Upper lobe of left lung (tissue), 6 donors: ENCODE measurements around the gene MBOAT7. TPM values are rescaled to one million over a fixed set of nuclear protein-coding genes. Genes with fewer than 3 reads are reported as not detected.
A peak's percentile ranks its signal among the peaks of the same experiment; 100 is the strongest.

Experiments used
- ATAC-seq, 2 donors: fragments of 200-7000 bp; cut with Tn5 transposase; one replicate each; pipeline ENCODE4 v1.9.1; 2022; ENCODE audit warnings: mild to moderate bottlenecking in 2 of 2, moderate library complexity in 2 of 2; ENCODE audit not compliant: low FRiP score in 2 of 2
- DNase-seq, 2 donors: peaks; one replicate each; pipeline ENCODE4 v3.0.0-alpha.2; 2019 to 2020
- H3K27ac ChIP-seq, 4 donors: fragments of 200-600 bp; sonication (generic); one replicate each; pipeline ENCODE4 v1.5.1; 2016 to 2019
- H3K27me3 ChIP-seq, 4 donors: fragments of 200-600 bp; sonication (generic); one replicate each; pipeline ENCODE4 v1.5.1; 2017 to 2019
- H3K36me3 ChIP-seq, 4 donors: fragments of 200-600 bp; sonication (generic); one replicate each; pipeline ENCODE4 v1.5.1; 2016 to 2019
- H3K4me1 ChIP-seq, 4 donors: fragments of 200-600 bp; sonication (generic); one replicate each; pipeline ENCODE4 v1.5.1; 2018 to 2019
- H3K4me3 ChIP-seq, 4 donors: fragments of 200-600 bp; sonication (generic); one replicate each; pipeline ENCODE4 v1.5.1; 2017 to 2019; ENCODE audit warnings: mild to moderate bottlenecking in 2 of 4, moderate library complexity in 1 of 4
- H3K9me3 ChIP-seq, 4 donors: fragments of 200-600 bp; sonication (generic); one replicate each; pipeline ENCODE4 v1.5.1; 2018 to 2019
- CTCF ChIP-seq, 6 experiments: fragments of 450-650 bp in 4 of 6; fragments of 200-600 bp in 2 of 6; sonication (generic) in 2 of 6; IDR thresholded peaks; one replicate each; pipeline ENCODE4 v1.5.1; 2016 to 2019; ENCODE audit warnings: antibody characterized with exemption in 6 of 6
- EP300 ChIP-seq, 4 donors: sonication (generic); formaldehyde crosslinking; IDR thresholded peaks; one replicate each; pipeline ENCODE4 v1.5.1; 2017; ENCODE audit warnings: antibody characterized with exemption in 4 of 4, control low read depth in 2 of 4
- POLR2A ChIP-seq, 4 donors: fragments of 450-650 bp; IDR thresholded peaks; one replicate each; pipeline ENCODE4 v1.5.1; 2016 to 2017; ENCODE audit warnings: antibody characterized with exemption in 4 of 4, mild to moderate bottlenecking in 2 of 4
- POLR2AphosphoS5 ChIP-seq, 2 donors: sonication (generic); formaldehyde crosslinking; IDR thresholded peaks; one replicate each; pipeline ENCODE4 v1.5.1; 2017; ENCODE audit warnings: antibody characterized with exemption in 2 of 2
- WGBS, 2 donors: methylation state at CpG; one replicate each; pipeline ENCODE4 v1.1.5; 2017 to 2018; 5-methylcytosine and 5-hydroxymethylcytosine counted together
- total RNA-seq, 6 donors: library from RNA; depleted of rRNA in 4 of 6; stranded (reverse); fragments of >200 nt in 4 of 6; gene quantifications; one replicate each; pipeline versions ENCODE4 v1.1.0 to v1.2.1, GENCODE V29; 2016 to 2021
- donor health status: DM: no; HTN: no; CAD: no; lungs with moderate emphysema.
- donor health status: DM: no; HTN: yes; CAD: no; lungs with severe emphysema.

MBOAT7 gene
- total RNA-seq, 6 donors from 2014 or later: 43.7 to 121 (median 75.4) TPM

DNA sequence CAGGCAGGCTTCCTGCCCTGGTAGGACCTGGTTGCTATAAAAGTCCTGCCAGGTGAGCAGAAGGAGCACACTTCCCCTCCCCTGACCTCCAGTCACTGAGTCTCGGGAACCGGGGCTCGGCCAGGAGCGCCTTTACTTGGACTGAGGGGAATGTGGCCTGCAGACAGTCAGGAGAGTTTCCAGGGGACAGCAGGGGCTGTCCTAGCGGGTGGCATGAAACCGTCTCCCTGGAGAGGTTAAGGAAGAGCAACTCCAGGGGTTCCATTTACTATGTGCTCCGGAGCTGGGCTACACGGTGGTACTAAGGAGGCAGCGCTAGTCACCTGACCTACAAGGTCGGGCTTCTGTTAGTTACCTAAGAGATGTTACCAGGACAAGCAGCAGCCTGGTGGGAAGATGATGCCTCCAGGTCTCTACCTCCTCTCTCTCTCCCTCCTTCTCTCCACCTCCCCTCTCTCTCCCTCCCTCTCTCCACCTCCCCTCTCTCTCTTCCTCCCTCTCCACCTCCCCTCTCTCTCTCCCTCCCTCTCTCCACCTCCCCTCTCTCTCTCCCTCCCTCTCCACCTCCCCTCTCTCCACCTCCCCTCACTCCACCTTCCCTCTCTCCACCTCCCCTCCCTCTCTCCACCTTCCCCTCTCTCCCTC lies 55.9 kb downstream of the MBOAT7 start:
- 79 to 86% methylated on average over 9 to 10 of the region's 10 CpGs for WGBS, 2 donors
- H3K27me3 ChIP-seq: no peaks in the 10 kb centered on the region
- no peak overlapping the region for H3K4me3 ChIP-seq
- H3K9me3 ChIP-seq: no peaks in the 10 kb centered on the region
- DNase-seq (no peak), ATAC-seq (no peak)
- peaks cover 10 to 15% (median 13%) of the 10 kb centered on the region in 4 donors for H3K4me1 ChIP-seq
- H3K36me3 ChIP-seq: peaks cover 9 to 38% (median 30%) of the 10 kb centered on the region in 4 donors
- TF ChIP-seq POLR2A (IDR thresholded peaks at IDR 0.05): no peak
- TF ChIP-seq CTCF (IDR thresholded peaks at IDR 0.05): no peak
- TF ChIP-seq POLR2AphosphoS5 (IDR thresholded peaks at IDR 0.05): no peak
- no peak for TF ChIP-seq EP300 (IDR thresholded peaks at IDR 0.05)
- H3K27ac ChIP-seq: no peak overlapping the region

DNA sequence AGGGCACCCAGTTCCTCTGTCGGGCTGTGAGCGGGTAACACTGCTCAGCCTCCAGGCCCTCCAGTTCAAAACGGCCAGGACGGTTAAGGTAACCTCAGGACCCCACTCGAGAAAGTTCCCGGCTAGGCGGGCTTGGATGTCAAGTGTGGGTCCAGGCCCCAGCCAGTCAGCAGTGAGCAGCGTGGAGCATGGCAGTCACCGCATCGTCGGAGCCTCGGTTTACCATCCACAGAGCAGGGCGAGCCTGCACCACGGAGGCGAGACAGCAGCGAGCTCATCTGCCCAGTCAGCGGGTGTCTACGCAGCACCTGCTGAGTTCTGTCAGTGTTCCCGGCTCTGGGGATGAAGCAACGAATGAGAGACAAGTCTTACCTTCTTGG lies 59.8 kb downstream of the MBOAT7 start:
- no peaks in the 10 kb centered on the region for H3K9me3 ChIP-seq
- H3K4me3 ChIP-seq: no peak overlapping the region
- TF ChIP-seq POLR2AphosphoS5 (IDR thresholded peaks at IDR 0.05): no peak
- no peak for TF ChIP-seq EP300 (IDR thresholded peaks at IDR 0.05)
- TF ChIP-seq CTCF (IDR thresholded peaks at IDR 0.05): no peak
- no peak for TF ChIP-seq POLR2A (IDR thresholded peaks at IDR 0.05)
- 99% methylated on average over 20 of the region's 20 CpGs for WGBS, 2 donors
- peaks cover 31 to 76% (median 67%) of the 10 kb centered on the region in 4 donors for H3K36me3 ChIP-seq
- ATAC-seq (no peak), DNase-seq (no peak)
- no peaks in the 10 kb centered on the region for H3K4me1 ChIP-seq
- H3K27me3 ChIP-seq: no peaks in the 10 kb centered on the region
- no peak overlapping the region for H3K27ac ChIP-seq

GRCh38 chr19:54128796-54129616 lies 60.4 kb downstream of the MBOAT7 start:
- 96 to 97% methylated on average over 22 to 32 of the region's 41 CpGs for WGBS, 2 donors
- Histone ChIP-seq H3K36me3 (peaks cover 37 to 82% (median 73%) of the 10 kb centered on the region in 4 donors), H3K27ac (no peak overlapping the region), H3K4me1 (no peaks in the 10 kb centered on the region), H3K27me3 (no peaks in the 10 kb centered on the region), H3K9me3 (no peaks in the 10 kb centered on the region), H3K4me3 (no peak overlapping the region)
- peak in 1 of 2 donors; percentile 79 for DNase-seq
- no peak for ATAC-seq
- no peak for TF ChIP-seq CTCF (IDR thresholded peaks at IDR 0.05)
- no peak for TF ChIP-seq POLR2AphosphoS5 (IDR thresholded peaks at IDR 0.05)
- TF ChIP-seq POLR2A (IDR thresholded peaks at IDR 0.05): no peak
- TF ChIP-seq EP300 (IDR thresholded peaks at IDR 0.05): no peak

- H3K27ac ChIP-seq: no peak overlapping the region
- no peaks in the 10 kb centered on the region for H3K27me3 ChIP-seq
- H3K9me3 ChIP-seq: no peaks in the 10 kb centered on the region
- TF ChIP-seq POLR2A (IDR thresholded peaks at IDR 0.05) (no peak), CTCF (IDR thresholded peaks at IDR 0.05) (no peak), EP300 (IDR thresholded peaks at IDR 0.05) (no peak), POLR2AphosphoS5 (IDR thresholded peaks at IDR 0.05) (no peak)
- no peaks in the 10 kb centered on the region for H3K4me1 ChIP-seq
- 90 to 96% methylated on average over 20 of the region's 20 CpGs for WGBS, 2 donors
- ATAC-seq: no peak
- no peak for DNase-seq
- H3K4me3 ChIP-seq: no peak overlapping the region
- peaks cover 41 to 89% (median 79%) of the 10 kb centered on the region in 4 donors for H3K36me3 ChIP-seq
Observed at GRCh38 chr19:54128441-54128725, 61.0 kb downstream of the MBOAT7 start.
